Osteoblast (primary cell): Measurements from ENCODE around the gene TBCD. TPM values are rescaled to one million over a fixed set of nuclear protein-coding genes. Genes with fewer than 3 reads are reported as not detected.
A peak's percentile ranks its signal among the peaks of the same experiment; 100 is the strongest.

Source experiments
- DNase-seq: peaks from one replicate; pipeline ENCODE4 v3.0.0; 2011; ENCODE audit warnings: low spot score, mixed read lengths; ENCODE audit not compliant: insufficient read length; ENCODE audit errors: missing footprints
- H2AFZ ChIP-seq: 2 replicates; pipeline ENCODE4 v1.6.0; 2011; ENCODE audit warnings: mild to moderate bottlenecking, low read length
- H3K27ac ChIP-seq: 2 replicates; pipeline ENCODE4 v1.5.1; 2011; ENCODE audit warnings: mild to moderate bottlenecking, low read depth, low read length, moderate library complexity
- H3K27me3 ChIP-seq: 2 replicates; pipeline ENCODE4 v1.6.0; 2012; ENCODE audit warnings: mild to moderate bottlenecking, control low read depth, inconsistent platforms, low read length, moderate library complexity; ENCODE audit not compliant: insufficient read depth
- H3K36me3 ChIP-seq: 2 replicates; pipeline ENCODE4 v1.5.1; 2011; ENCODE audit warnings: mild to moderate bottlenecking, low read length, control low read depth, moderate library complexity; ENCODE audit not compliant: insufficient read depth
- H3K4me1 ChIP-seq: 2 replicates; pipeline ENCODE4 v1.5.1; 2011; ENCODE audit warnings: mild to moderate bottlenecking, low read length, control low read depth, moderate library complexity; ENCODE audit not compliant: insufficient read depth
- H3K4me2 ChIP-seq: 2 replicates; pipeline ENCODE4 v1.6.0; 2011; ENCODE audit warnings: mild to moderate bottlenecking, low read length; ENCODE audit not compliant: insufficient read depth
- H3K4me3 ChIP-seq: fragments of 200-600 bp; sonication (generic); 3 replicates; pipeline ENCODE4 v1.5.1; 2012; ENCODE audit warnings: mild to moderate bottlenecking, low read length, inconsistent platforms; ENCODE audit not compliant: insufficient read depth
- H3K79me2 ChIP-seq: 2 replicates; pipeline ENCODE4 v1.6.0; 2012; ENCODE audit warnings: mild to moderate bottlenecking, low read length, control low read depth, inconsistent platforms; ENCODE audit not compliant: insufficient read depth
- H3K9me3 ChIP-seq: 2 replicates; pipeline ENCODE4 v1.5.1; 2011; ENCODE audit warnings: low read depth, low read length, control low read depth
- H4K20me1 ChIP-seq: 2 replicates; pipeline ENCODE4 v1.6.0; 2012; ENCODE audit warnings: mild to moderate bottlenecking, low read length, control low read depth; ENCODE audit not compliant: insufficient read depth
- CTCF ChIP-seq: IDR thresholded peaks from 2 replicates; pipeline ENCODE4 v1.5.1; 2011; ENCODE audit warnings: mild to moderate bottlenecking, low read depth, low read length, moderate library complexity; ENCODE audit errors: extremely low read depth
- total RNA-seq: library from RNA; depleted of rRNA; stranded (reverse); fragments of >200 nt; gene quantifications from 2 replicates; pipeline ENCODE4 v1.2.3, GENCODE V29; 2012

Gene TBCD
- total RNA-seq, 1 donor: 29.0 TPM

DNA sequence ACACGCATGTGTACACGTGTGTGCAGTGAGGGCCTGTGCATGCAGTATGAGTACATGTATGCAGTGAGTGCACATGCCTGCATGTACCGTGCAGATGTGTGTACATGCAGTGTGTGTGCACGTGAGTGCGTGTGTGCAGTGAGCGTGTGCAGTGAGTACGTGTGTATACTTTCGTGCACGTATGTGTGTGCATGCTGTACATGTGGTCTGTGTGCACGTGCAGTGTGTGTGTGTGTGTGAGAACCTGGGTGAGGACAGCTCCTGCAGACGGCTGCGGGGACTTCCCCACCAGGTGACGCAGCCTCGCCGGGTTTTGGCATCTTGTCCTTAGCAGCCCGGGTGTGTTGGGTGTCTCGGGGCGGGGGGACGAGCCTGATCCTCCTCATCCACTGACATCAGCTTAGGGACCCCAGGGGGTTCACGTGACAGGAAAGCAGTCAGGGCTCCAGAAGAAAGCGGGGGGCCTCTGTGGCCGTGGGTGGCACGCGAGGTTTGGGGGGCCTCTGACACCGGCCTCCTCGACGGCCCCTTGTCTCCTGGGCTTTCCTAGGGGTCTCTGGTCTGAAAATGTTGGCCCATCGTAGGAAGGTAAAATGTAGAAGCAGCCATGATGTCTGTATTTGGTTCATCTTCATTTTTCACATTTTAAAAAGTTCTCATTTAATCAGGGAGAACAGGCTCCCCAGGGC is 207.5 kb downstream of the TBCD start:
- no peaks in the 10 kb centered on the region for H4K20me1 ChIP-seq
- no peak for TF ChIP-seq CTCF
- no peaks in the 10 kb centered on the region for H3K27me3 ChIP-seq
- no peaks in the 10 kb centered on the region for H3K79me2 ChIP-seq
- no peaks in the 10 kb centered on the region for H3K36me3 ChIP-seq
- no peak overlapping the region for H3K4me3 ChIP-seq
- H2AFZ ChIP-seq: no peak overlapping the region
- peaks cover 16% of the 10 kb centered on the region for H3K4me1 ChIP-seq
- no peak overlapping the region for H3K4me2 ChIP-seq
- H3K9me3 ChIP-seq: no peaks in the 10 kb centered on the region
- peak; percentile 61 for DNase-seq
- H3K27ac ChIP-seq: no peak overlapping the region

DNA sequence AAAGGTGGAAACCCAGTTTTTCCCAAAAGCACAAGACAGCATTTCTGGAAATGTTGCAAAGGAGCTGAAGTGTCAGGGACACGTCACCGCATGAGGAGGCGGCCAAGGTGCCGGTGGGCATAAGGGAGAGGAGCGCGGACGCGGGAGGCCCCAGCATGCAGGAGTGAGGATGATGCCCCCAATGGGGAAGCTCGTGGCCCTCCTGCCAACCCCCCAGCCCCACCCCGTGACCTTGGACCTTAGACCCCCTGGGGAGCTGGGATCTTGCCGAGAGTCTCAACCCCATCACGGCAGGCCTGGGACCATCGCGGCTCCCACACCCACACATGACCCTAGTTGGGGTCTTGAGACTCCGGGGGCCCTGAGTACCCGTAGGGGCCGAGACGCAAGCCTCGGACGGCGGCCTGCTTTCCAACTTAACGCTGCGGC is 208.1 kb downstream of the TBCD start:
- no peaks in the 10 kb centered on the region for H4K20me1 ChIP-seq

DNA sequence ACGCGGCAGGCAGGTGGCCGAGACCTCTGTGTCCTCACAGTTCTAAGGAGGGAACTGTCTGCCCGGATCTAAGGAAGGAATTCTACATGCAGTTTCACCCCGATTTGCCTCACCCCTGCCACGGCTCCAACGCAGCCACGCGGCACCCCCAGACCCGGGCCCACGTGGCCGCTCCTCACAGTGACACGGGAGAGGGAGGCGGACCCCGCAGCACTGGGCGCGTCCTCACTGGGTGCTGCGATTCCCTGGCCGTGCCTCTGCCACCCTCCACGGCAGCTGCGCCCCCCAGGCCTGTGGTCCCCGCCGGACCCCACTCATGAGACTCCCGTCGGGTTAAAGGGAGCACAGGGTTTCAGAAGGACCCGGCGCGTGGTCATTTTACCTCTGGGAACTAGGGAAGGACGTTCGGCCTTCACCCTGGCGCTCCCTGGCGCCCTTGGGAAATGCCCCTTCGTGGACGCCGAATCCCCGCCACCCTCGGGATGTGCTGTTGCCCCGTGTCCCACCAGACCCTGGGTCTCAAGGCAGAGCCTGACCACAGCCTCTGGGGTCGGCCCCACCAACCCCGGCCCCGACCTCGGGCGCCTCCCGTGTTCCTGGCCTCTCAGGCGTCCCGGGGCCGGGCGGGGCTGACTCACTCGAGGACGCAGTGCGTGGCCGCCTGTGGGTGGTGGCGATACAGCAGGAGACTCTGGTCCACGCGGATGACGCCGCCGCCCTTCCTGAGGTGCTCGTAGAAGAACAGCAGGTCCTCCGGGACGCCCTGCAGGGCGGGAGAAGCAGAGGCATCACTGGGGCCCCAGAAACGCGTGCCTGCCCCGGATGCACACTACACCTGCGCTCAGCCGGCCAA is 208.8 kb downstream of the TBCD start:
- Histone ChIP-seq H3K36me3 (no peaks in the 10 kb centered on the region), H3K27ac (no peak overlapping the region), H2AFZ (no peak overlapping the region), H3K9me3 (no peaks in the 10 kb centered on the region), H3K4me3 (no peak overlapping the region), H3K27me3 (no peaks in the 10 kb centered on the region), H3K79me2 (no peaks in the 10 kb centered on the region), H3K4me2 (no peak overlapping the region), H4K20me1 (no peaks in the 10 kb centered on the region), H3K4me1 (peaks cover 16% of the 10 kb centered on the region)
- DNase-seq: peak; percentile 75
- TF ChIP-seq CTCF: no peak

More for the DNA sequence above, 208.1 kb downstream of the TBCD start:
- H3K4me2 ChIP-seq: no peak overlapping the region
- TF ChIP-seq CTCF: no peak
- H3K4me1 ChIP-seq: peaks cover 16% of the 10 kb centered on the region
- no peaks in the 10 kb centered on the region for H3K79me2 ChIP-seq
- H3K27me3 ChIP-seq: no peaks in the 10 kb centered on the region
- H2AFZ ChIP-seq: no peak overlapping the region
- no peak overlapping the region for H3K27ac ChIP-seq
- no peaks in the 10 kb centered on the region for H3K9me3 ChIP-seq
- no peak overlapping the region for H3K4me3 ChIP-seq
- H3K36me3 ChIP-seq: no peaks in the 10 kb centered on the region
- DNase-seq: peak; percentile 67
